ENCODE results near the gene CAPN9.

- TF ChIP-seq POLR2A (IDR thresholded peaks at IDR 0.05; ENCODE audit: low read depth, low read length) (no peak), TAF1 (IDR thresholded peaks at IDR 0.05; ENCODE audit: low read depth, low read length) (no peak), POLR2AphosphoS5 (IDR thresholded peaks at IDR 0.05; ENCODE audit: low read depth, low read length) (no peak), SPI1 (IDR thresholded peaks at IDR 0.05; ENCODE audit: low read depth, low read length) (no peak), PAX5 (IDR thresholded peaks at IDR 0.05; ENCODE audit: insufficient read depth, low read length, severe bottlenecking) (no peak), POU2F2 (IDR thresholded peaks at IDR 0.05; ENCODE audit: low read depth, low read length) (no peak)
Measured at GRCh38 chr1:230709619-230710542, 37.3 kb upstream of the CAPN9 start.

Data from GM12891 (cell line).